GM18858 (cell line): ENCODE results near the gene TGM3.

Experiments
- ATAC-seq: cut with Tn5 transposase; IDR thresholded peaks from one replicate; pipeline ENCODE4 v1.9.1; 2021; ENCODE audit not compliant: unreplicated experiment

The TGM3 gene

GRCh38 chr20:2373098-2373497 is 77.3 kb downstream of the TGM3 start:
- ATAC-seq: no peak

GRCh38 chr20:2374346-2375125 is 78.7 kb downstream of the TGM3 start:
- ATAC-seq: no peak

- ATAC-seq: no peak
Measured at GRCh38 chr20:2378893-2379292, 83.1 kb downstream of the TGM3 start.

GRCh38 chr20:2379511-2380229 is 83.9 kb downstream of the TGM3 start:
- no peak for ATAC-seq

GRCh38 chr20:2380601-2381000 is 84.8 kb downstream of the TGM3 start, which contains the start of gene TGM6:
Gene TGM6, plus strand, starts transcription at chr20:2380901. Its CDS starts 68 bp downstream, at chr20:2380969.
- ATAC-seq: no peak

- ATAC-seq: no peak
Measured at GRCh38 chr20:2381303-2381702, 85.5 kb downstream of the TGM3 start.

- no peak for ATAC-seq
Measured at GRCh38 chr20:2382833-2383232, 87.0 kb downstream of the TGM3 start.

GRCh38 chr20:2385026-2385425 is 89.2 kb downstream of the TGM3 start:
- no peak for ATAC-seq

- ATAC-seq: no peak
Measured at GRCh38 chr20:2385496-2385895, 89.7 kb downstream of the TGM3 start.

- no peak for ATAC-seq
Measured at GRCh38 chr20:2386516-2387179, 90.8 kb downstream of the TGM3 start.

- ATAC-seq: no peak
Measured at GRCh38 chr20:2387180-2387577, 91.4 kb downstream of the TGM3 start.

- no peak for ATAC-seq
Measured at GRCh38 chr20:2387580-2387979, 91.8 kb downstream of the TGM3 start.
